HEK293 (cell line): ENCODE measurements around the gene RALGAPA1.

ENCODE experiments used
- TF ChIP-seq, protein P1 (sequence below): fragments of 450-650 bp; formaldehyde crosslinking; optimal IDR thresholded peaks from 2 replicates; pipeline ENCODE3; 2016; ENCODE audit warnings: missing biosample characterization, mild to moderate bottlenecking, missing genetic modification characterization
- TF ChIP-seq, protein P2 (sequence below): fragments of 450-650 bp; formaldehyde crosslinking; IDR thresholded peaks from 2 replicates; pipeline ENCODE4 v1.5.1; 2016; ENCODE audit warnings: missing biosample characterization, missing genetic modification characterization

DNA sequence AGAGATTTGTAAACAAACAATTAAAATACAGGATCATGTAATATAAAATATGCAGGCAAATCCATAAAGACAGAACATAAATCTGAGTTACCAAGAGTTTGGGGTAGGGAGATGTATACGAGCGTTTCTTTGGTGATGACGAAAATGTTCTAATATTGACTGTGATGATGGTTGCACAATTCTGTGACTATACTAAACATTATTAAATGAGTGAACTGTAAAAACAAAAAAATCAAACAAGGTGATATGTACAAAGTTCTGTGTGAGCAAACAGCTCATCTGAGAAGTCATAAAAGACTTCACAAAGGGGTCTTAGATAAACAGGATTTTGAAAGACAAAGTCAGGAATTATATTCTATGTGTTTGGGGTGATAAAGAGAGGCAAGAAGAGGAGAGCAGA is 147.2 kb downstream of the RALGAPA1 start:
- TF ChIP-seq, protein P1, sequence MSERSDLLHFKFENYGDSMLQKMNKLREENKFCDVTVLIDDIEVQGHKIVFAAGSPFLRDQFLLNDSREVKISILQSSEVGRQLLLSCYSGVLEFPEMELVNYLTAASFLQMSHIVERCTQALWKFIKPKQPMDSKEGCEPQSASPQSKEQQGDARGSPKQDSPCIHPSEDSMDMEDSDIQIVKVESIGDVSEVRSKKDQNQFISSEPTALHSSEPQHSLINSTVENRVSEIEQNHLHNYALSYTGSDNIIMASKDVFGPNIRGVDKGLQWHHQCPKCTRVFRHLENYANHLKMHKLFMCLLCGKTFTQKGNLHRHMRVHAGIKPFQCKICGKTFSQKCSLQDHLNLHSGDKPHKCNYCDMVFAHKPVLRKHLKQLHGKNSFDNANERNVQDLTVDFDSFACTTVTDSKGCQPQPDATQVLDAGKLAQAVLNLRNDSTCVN (tag by site-specific recombination) = no peak
- TF ChIP-seq, protein P2, sequence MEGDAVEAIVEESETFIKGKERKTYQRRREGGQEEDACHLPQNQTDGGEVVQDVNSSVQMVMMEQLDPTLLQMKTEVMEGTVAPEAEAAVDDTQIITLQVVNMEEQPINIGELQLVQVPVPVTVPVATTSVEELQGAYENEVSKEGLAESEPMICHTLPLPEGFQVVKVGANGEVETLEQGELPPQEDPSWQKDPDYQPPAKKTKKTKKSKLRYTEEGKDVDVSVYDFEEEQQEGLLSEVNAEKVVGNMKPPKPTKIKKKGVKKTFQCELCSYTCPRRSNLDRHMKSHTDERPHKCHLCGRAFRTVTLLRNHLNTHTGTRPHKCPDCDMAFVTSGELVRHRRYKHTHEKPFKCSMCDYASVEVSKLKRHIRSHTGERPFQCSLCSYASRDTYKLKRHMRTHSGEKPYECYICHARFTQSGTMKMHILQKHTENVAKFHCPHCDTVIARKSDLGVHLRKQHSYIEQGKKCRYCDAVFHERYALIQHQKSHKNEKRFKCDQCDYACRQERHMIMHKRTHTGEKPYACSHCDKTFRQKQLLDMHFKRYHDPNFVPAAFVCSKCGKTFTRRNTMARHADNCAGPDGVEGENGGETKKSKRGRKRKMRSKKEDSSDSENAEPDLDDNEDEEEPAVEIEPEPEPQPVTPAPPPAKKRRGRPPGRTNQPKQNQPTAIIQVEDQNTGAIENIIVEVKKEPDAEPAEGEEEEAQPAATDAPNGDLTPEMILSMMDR (tag by site-specific recombination) = no peak
